Activated CD4-positive, alpha-beta memory T cell treated with anti-CD3 and anti-CD28 coated beads for 36 hours (primary cell): ENCODE measurements around the gene ADO. TPM values are rescaled to one million over a fixed set of nuclear protein-coding genes. Genes with fewer than 3 reads are reported as not detected.
"Not testable (repeated sequence)": the region's sequence is repeated elsewhere in the genome, so short reads cannot be mapped to it uniquely, and the experiment has no call there.

ENCODE experiments used
- CTCF ChIA-PET: fragments of 350-600 bp; sonication (Branson Sonifier 250); formaldehyde crosslinking; loops from one replicate; lab custom pipeline; 2021; ENCODE audit warnings: antibody characterized with exemption, inconsistent platforms; lab: Charles Lee
- POLR2A ChIA-PET: fragments of 350-600 bp; sonication (Branson Sonifier 250); formaldehyde crosslinking; loops from one replicate; lab custom pipeline; 2021; ENCODE audit warnings: antibody characterized with exemption; lab: Charles Lee
- DNase-seq: peaks from one replicate; pipeline ENCODE4 v3.0.0-alpha.2; 2020
- H3K27ac Mint-ChIP-seq: one replicate; pipeline ENCODE4 v1.8.0; 2021; ENCODE audit warnings: mixed read lengths
- H3K27me3 Mint-ChIP-seq: one replicate; pipeline ENCODE4 v1.8.0; 2021; ENCODE audit warnings: mixed read lengths
- H3K36me3 Mint-ChIP-seq: one replicate; pipeline ENCODE4 v1.8.0; 2021; ENCODE audit warnings: mixed read lengths
- H3K4me1 Mint-ChIP-seq: one replicate; pipeline ENCODE4 v1.8.0; 2021; ENCODE audit warnings: low read depth, mixed read lengths
- H3K4me3 Mint-ChIP-seq: one replicate; pipeline ENCODE4 v1.8.0; 2021; ENCODE audit warnings: mild to moderate bottlenecking, mixed read lengths
- H3K9me3 Mint-ChIP-seq: one replicate; pipeline ENCODE4 v1.8.0; 2021; ENCODE audit warnings: mixed read lengths
- intact Hi-C: fragments of 100-400 bp; cut with micrococcal nuclease; formaldehyde crosslinking; loops from one replicate; pipeline ENCODE4 v1.15.1; 2023
- total RNA-seq, 2 experiments: library from RNA; stranded (reverse); gene quantifications; one replicate each; pipeline ENCODE4 v1.2.3, GENCODE V29; 2021

ADO gene
- total RNA-seq, 2 experiments from 2014 or later: 26.7 to 27.1 TPM

GRCh38 chr10:62772186-62772974 is 32.1 kb upstream of the ADO start:
- ChIA-PET CTCF (interaction anchor here (1.3 kb wide), 1 partner anchor 30 kb away, joined by 3 read pairs; no protein-coding TSS in a partner anchor), POLR2A (no interaction called here)
- no peak overlapping the region for H3K27ac Mint-ChIP-seq
- intact Hi-C loops: no loop called here
- H3K36me3 Mint-ChIP-seq: no peaks in the 10 kb centered on the region
- peaks cover 8% of the 10 kb centered on the region for H3K4me1 Mint-ChIP-seq
- no peaks in the 10 kb centered on the region for H3K9me3 Mint-ChIP-seq
- H3K4me3 Mint-ChIP-seq: no peak overlapping the region
- no peak for DNase-seq
- no peaks in the 10 kb centered on the region for H3K27me3 Mint-ChIP-seq

- POLR2A ChIA-PET: no interaction called here
- CTCF ChIA-PET: interaction anchor here (2.0 to 2.9 kb wide), 2 partner anchors 29 to 33 kb away, joined by 8 to 13 read pairs; no protein-coding TSS in a partner anchor
- Mint-ChIP-seq H3K4me1 (peaks cover 22% of the 10 kb centered on the region), H3K9me3 (no peaks in the 10 kb centered on the region), H3K27ac (no peak overlapping the region), H3K36me3 (no peaks in the 10 kb centered on the region), H3K4me3 (no peak overlapping the region), H3K27me3 (no peaks in the 10 kb centered on the region)
- peak; percentile 22 for DNase-seq
- intact Hi-C loops: loop anchor here (2.0 kb wide), 2 partner anchors 75 to 97 kb away; no protein-coding TSS in a partner anchor
Observed at GRCh38 chr10:62778125-62778524, 26.4 kb upstream of the ADO start.

- Mint-ChIP-seq H3K27ac (no peak overlapping the region), H3K9me3 (peaks cover 9% of the 10 kb centered on the region), H3K4me3 (no peak overlapping the region), H3K27me3 (peaks cover 1% of the 10 kb centered on the region), H3K4me1 (peaks cover 22% of the 10 kb centered on the region), H3K36me3 (no peaks in the 10 kb centered on the region)
- ChIA-PET POLR2A (interaction anchor here (0.6 to 1.6 kb wide), 12 partner anchors 15 to 356 kb away, joined by 3 to 9 read pairs (median 4); no protein-coding TSS in a partner anchor), CTCF (interaction anchor here (0.8 to 2.9 kb wide), 9 partner anchors 25 to 325 kb away, joined by 3 to 13 read pairs (median 4); partner anchors contain the start of genes ADO and EGR2)
- DNase-seq: peak; percentile 89
- intact Hi-C loops: loop anchor here (1.0 to 2.0 kb wide), 5 partner anchors 30 to 99 kb away; no protein-coding TSS in a partner anchor
Observed at GRCh38 chr10:62779487-62780248, 24.9 kb upstream of the ADO start.

- H3K36me3 Mint-ChIP-seq, POLR2A ChIA-PET, H3K4me3 Mint-ChIP-seq, H3K27ac Mint-ChIP-seq, H3K4me1 Mint-ChIP-seq, intact Hi-C loops, H3K27me3 Mint-ChIP-seq, DNase-seq, CTCF ChIA-PET: not testable (repeated sequence)
- H3K9me3 Mint-ChIP-seq: peaks cover 22% of the 10 kb centered on the region
Observed at GRCh38 chr10:62784537-62784936, 20.0 kb upstream of the ADO start.

- DNase-seq, H3K27me3 Mint-ChIP-seq, CTCF ChIA-PET, H3K4me1 Mint-ChIP-seq, H3K4me3 Mint-ChIP-seq, intact Hi-C loops, POLR2A ChIA-PET, H3K36me3 Mint-ChIP-seq: not testable (repeated sequence)
- peaks cover 22% of the 10 kb centered on the region for H3K9me3 Mint-ChIP-seq
- peak overlapping the region; percentile 26 for H3K27ac Mint-ChIP-seq
Observed at GRCh38 chr10:62788285-62788684, 16.2 kb upstream of the ADO start.

- Mint-ChIP-seq H3K4me3 (no peak overlapping the region), H3K9me3 (peaks cover 19% of the 10 kb centered on the region), H3K36me3 (peaks cover 7% of the 10 kb centered on the region), H3K27ac (no peak overlapping the region), H3K4me1 (no peaks in the 10 kb centered on the region), H3K27me3 (peaks cover 5% of the 10 kb centered on the region)
- intact Hi-C loops: no loop called here
- POLR2A ChIA-PET: no interaction called here
- no peak for DNase-seq
- CTCF ChIA-PET: no interaction called here
Observed at GRCh38 chr10:62788861-62789467, 15.6 kb upstream of the ADO start.

- H3K4me3 Mint-ChIP-seq: no peak overlapping the region
- peaks cover 4% of the 10 kb centered on the region for H3K36me3 Mint-ChIP-seq
- DNase-seq: no peak
- peaks cover 7% of the 10 kb centered on the region for H3K27me3 Mint-ChIP-seq
- ChIA-PET CTCF (interaction anchor here (0.6 kb wide), 2 partner anchors 68 to 444 kb away, joined by 3 read pairs; no protein-coding TSS in a partner anchor), POLR2A (no interaction called here)
- H3K9me3 Mint-ChIP-seq: peaks cover 9% of the 10 kb centered on the region
- no peak overlapping the region for H3K27ac Mint-ChIP-seq
- intact Hi-C loops: no loop called here
- no peaks in the 10 kb centered on the region for H3K4me1 Mint-ChIP-seq
Observed at GRCh38 chr10:62790019-62790555, 14.4 kb upstream of the ADO start.

- no peak for DNase-seq
- Mint-ChIP-seq H3K4me3 (no peak overlapping the region), H3K4me1 (no peaks in the 10 kb centered on the region), H3K36me3 (peaks cover 2% of the 10 kb centered on the region), H3K9me3 (peaks cover 6% of the 10 kb centered on the region), H3K27ac (no peak overlapping the region), H3K27me3 (peaks cover 7% of the 10 kb centered on the region)
- intact Hi-C loops: no loop called here
- CTCF ChIA-PET: interaction anchor here (0.6 kb wide), 1 partner anchor 445 kb away, joined by 3 read pairs; no protein-coding TSS in a partner anchor
- POLR2A ChIA-PET: no interaction called here
Observed at GRCh38 chr10:62790571-62790970, 13.9 kb upstream of the ADO start.

- POLR2A ChIA-PET: interaction anchor here (0.7 kb wide), 1 partner anchor 13 kb away, joined by 5 read pairs; no protein-coding TSS in a partner anchor
- H3K27me3 Mint-ChIP-seq: peaks cover 12% of the 10 kb centered on the region
- H3K4me3 Mint-ChIP-seq: no peak overlapping the region
- no peak overlapping the region for H3K27ac Mint-ChIP-seq
- CTCF ChIA-PET: no interaction called here
- no peaks in the 10 kb centered on the region for H3K36me3 Mint-ChIP-seq
- intact Hi-C loops: no loop called here
- peaks cover under 1% of the 10 kb centered on the region for H3K9me3 Mint-ChIP-seq
- no peak for DNase-seq
- H3K4me1 Mint-ChIP-seq: no peaks in the 10 kb centered on the region
Observed at GRCh38 chr10:62792261-62792660, 12.3 kb upstream of the ADO start.

GRCh38 chr10:62794306-62794705 is 10.2 kb upstream of the ADO start:
- H3K27ac Mint-ChIP-seq: no peak overlapping the region
- no peak overlapping the region for H3K4me3 Mint-ChIP-seq
- no peaks in the 10 kb centered on the region for H3K9me3 Mint-ChIP-seq
- H3K36me3 Mint-ChIP-seq: no peaks in the 10 kb centered on the region
- H3K27me3 Mint-ChIP-seq: peaks cover 15% of the 10 kb centered on the region
- H3K4me1 Mint-ChIP-seq: no peaks in the 10 kb centered on the region
- no peak for DNase-seq
- intact Hi-C loops: no loop called here
- ChIA-PET POLR2A (interaction anchor here (0.6 to 0.9 kb wide), 3 partner anchors 15 to 181 kb away, joined by 3 to 4 read pairs (median 3); no protein-coding TSS in a partner anchor), CTCF (no interaction called here)

GRCh38 chr10:62795100-62795499 is 9.4 kb upstream of the ADO start:
- Mint-ChIP-seq H3K9me3 (no peaks in the 10 kb centered on the region), H3K36me3 (no peaks in the 10 kb centered on the region), H3K4me1 (no peaks in the 10 kb centered on the region), H3K4me3 (no peak overlapping the region), H3K27me3 (peaks cover 15% of the 10 kb centered on the region), H3K27ac (no peak overlapping the region)
- DNase-seq: no peak
- POLR2A ChIA-PET: interaction anchor here (0.9 kb wide), 1 partner anchor 16 kb away, joined by 3 read pairs; no protein-coding TSS in a partner anchor
- intact Hi-C loops: no loop called here
- CTCF ChIA-PET: no interaction called here
